NCI-H774 (cell line): ENCODE measurements around the gene ROBO1.
"Not testable (repeated sequence)": the region's sequence is repeated elsewhere in the genome, so short reads cannot be mapped to it uniquely, and the experiment has no call there.

Experiments
- DNase-seq: peaks from one replicate; lab custom pipeline; 2025; lab: John Stamatoyannopoulos, UW

Gene ROBO1

GRCh38 chr3:79551321-79551892, 216.4 kb downstream of the ROBO1 start:
- DNase-seq = no peak

- DNase-seq = no peak
Measured at GRCh38 chr3:79543218-79543982, 224.4 kb downstream of the ROBO1 start.

GRCh38 chr3:79534727-79535126, 233.1 kb downstream of the ROBO1 start:
- DNase-seq = no peak

- DNase-seq = no peak
Measured at GRCh38 chr3:79531566-79532295, 236.1 kb downstream of the ROBO1 start.

GRCh38 chr3:79521221-79521848, 246.5 kb downstream of the ROBO1 start:
- DNase-seq = peak; percentile 13

- no peak for DNase-seq
Measured at GRCh38 chr3:79517766-79518413, 249.9 kb downstream of the ROBO1 start.

GRCh38 chr3:79516795-79517194, 251.0 kb downstream of the ROBO1 start:
- no peak for DNase-seq

- no peak for DNase-seq
Measured at GRCh38 chr3:79515072-79515471, 252.7 kb downstream of the ROBO1 start.

- no peak for DNase-seq
Measured at GRCh38 chr3:79514069-79514468, 253.7 kb downstream of the ROBO1 start.

GRCh38 chr3:79506751-79507150, 261.0 kb downstream of the ROBO1 start:
- DNase-seq = no peak

GRCh38 chr3:79502216-79502681, 265.5 kb downstream of the ROBO1 start:
- DNase-seq = not testable (repeated sequence)

GRCh38 chr3:79497447-79498111, 270.2 kb downstream of the ROBO1 start:
- DNase-seq = no peak

GRCh38 chr3:79491029-79491641, 276.7 kb downstream of the ROBO1 start:
- no peak for DNase-seq

GRCh38 chr3:79490165-79491028, 277.4 kb downstream of the ROBO1 start:
- no peak for DNase-seq

- no peak for DNase-seq
Measured at GRCh38 chr3:79488407-79488806, 279.4 kb downstream of the ROBO1 start.

GRCh38 chr3:79480746-79481145, 287.1 kb downstream of the ROBO1 start:
- DNase-seq = no peak

GRCh38 chr3:79478620-79479019, 289.2 kb downstream of the ROBO1 start:
- no peak for DNase-seq

- no peak for DNase-seq
Measured at GRCh38 chr3:79477242-79477641, 290.6 kb downstream of the ROBO1 start.

- DNase-seq = no peak
Measured at GRCh38 chr3:79473993-79474392, 293.8 kb downstream of the ROBO1 start.

GRCh38 chr3:79467721-79468120, 300.1 kb downstream of the ROBO1 start:
- no peak for DNase-seq
